Adrenal gland (tissue), 12 donors: ENCODE data around the gene UNC5C. TPM values are rescaled to one million over a fixed set of nuclear protein-coding genes. Genes with fewer than 3 reads are reported as not detected.

Source experiments
- DNase-seq, 7 donors: peaks; one replicate each; pipeline ENCODE4 v3.0.0-alpha.2; 2019 to 2020
- H3K27ac ChIP-seq, 5 donors: fragments of 200-600 bp; sonication (generic) in 4 of 5; 1 replicate in 3 of 5; 2 replicates in 2 of 5; pipeline versions ENCODE4 v1.5.1 to v1.8.0; 2016 to 2020; ENCODE audit warnings: mild to moderate bottlenecking in 1 of 5
- H3K27me3 ChIP-seq: fragments of 200-600 bp; 2 replicates; pipeline ENCODE4 v1.8.0; 2021
- H3K36me3 ChIP-seq, 2 donors: fragments of 200-600 bp; replicated peaks in 1 of 2; 1 replicate in 1 of 2; 2 replicates in 1 of 2; pipeline versions ENCODE4 v1.5.1 to v1.8.0; 2018 to 2022
- H3K4me1 ChIP-seq, 2 donors: fragments of 200-600 bp; replicated peaks in 1 of 2; 1 replicate in 1 of 2; 2 replicates in 1 of 2; pipeline versions ENCODE4 v1.5.1 to v1.8.0; 2018 to 2021
- H3K4me3 ChIP-seq, 4 donors: fragments of 200-600 bp; sonication (generic) in 3 of 4; one replicate each; pipeline ENCODE4 v1.5.1; 2016 to 2018
- H3K9me3 ChIP-seq, 3 donors: fragments of 200-600 bp; sonication (generic) in 1 of 3; replicated peaks in 1 of 3; 1 replicate in 2 of 3; 2 replicates in 1 of 3; pipeline versions ENCODE4 v1.5.1 to v1.8.0; 2016 to 2021
- CTCF ChIP-seq, 6 experiments: fragments of 450-650 bp in 4 of 6; fragments of 200-600 bp in 2 of 6; sonication (generic) in 1 of 6; IDR thresholded peaks; 1 replicate in 5 of 6; 2 replicates in 1 of 6; pipeline versions ENCODE4 v1.5.1 to v1.8.0; 2016 to 2021; ENCODE audit warnings: antibody characterized with exemption in 6 of 6, mild to moderate bottlenecking in 2 of 6, moderate library complexity in 1 of 6
- POLR2A ChIP-seq, 2 donors: fragments of 450-650 bp; IDR thresholded peaks; one replicate each; pipeline ENCODE4 v1.6.1; 2017; ENCODE audit warnings: antibody characterized with exemption in 2 of 2, mild to moderate bottlenecking in 2 of 2, moderate library complexity in 1 of 2
- WGBS, 4 donors: extraction: QIAGEN DNeasy Blood & Tissue Kit in 2 of 4; methylation state at CpG; one replicate each; pipeline versions ENCODE4 v1.1.5 to v1.1.7; 2013 to 2017; 5-methylcytosine and 5-hydroxymethylcytosine counted together
- intact Hi-C, 2 donors: fragments of 100-400 bp; cut with DNase I; formaldehyde crosslinking; loops; one replicate each; pipeline versions ENCODE4 v1.14.1 to v1.15.0; 2022 to 2023
- polyA plus RNA-seq, 3 donors: library from polyadenylated mRNA; stranded (reverse); fragments of 200-250 nt in 2 of 3; fragments of 350-450 nt in 1 of 3; fragmentation: Illumina TruSeq in 1 of 3; extraction: RNeasy Lipid Tissue Mini Kit (QIAGEN cat#74804) in 1 of 3; gene quantifications; one replicate each; pipeline ENCODE4 v1.2.3, GENCODE V29; 2013 to 2014
- total RNA-seq, 9 donors: library from RNA; depleted of rRNA in 4 of 9; stranded (reverse); fragments of >200 nt in 4 of 9; fragments of 120-200 nt in 1 of 9; fragmentation: NEBNext Ultra II Directional in 1 of 9; extraction: Animal tissue kit (Norgen Biotek cat#: 25700) in 1 of 9; gene quantifications; one replicate each; pipeline versions ENCODE4 v1.1.0 to v1.2.4, GENCODE V29; 2013 to 2023
- donor health status: healthy with polysubstance abuse.
- donor health status: Bipolar disorder and iron deficiency.
- donor health status: DM: yes; HTN: yes; CAD: no.
- donor health status: DM: no; HTN: no; CAD: no.
- donor health status: DM: no; HTN: no; CAD: no.
- donor health status: DM: yes; HTN: yes; CAD: no.

UNC5C gene
- total and polyA plus RNA-seq, 12 donors = 4.7 to 33.5 (median 23.8) TPM

GRCh38 chr4:95300304-95300703 is 248.5 kb downstream of the UNC5C start:
- H3K36me3 ChIP-seq = peaks cover 0 to 4% of the 10 kb centered on the region in 2 donors
- intact Hi-C loops = no loop called here
- no peaks in the 10 kb centered on the region for H3K4me1 ChIP-seq
- TF ChIP-seq POLR2A (IDR thresholded peaks at IDR 0.05) = no peak
- TF ChIP-seq CTCF (IDR thresholded peaks at IDR 0.05) = no peak
- 40 to 55% (median 52%) methylated on average over 1 of the region's 1 CpG for WGBS, 4 donors
- H3K4me3 ChIP-seq = no peak overlapping the region
- H3K27ac ChIP-seq = no peak overlapping the region
- no peaks in the 10 kb centered on the region for H3K9me3 ChIP-seq
- DNase-seq = no peak
- H3K27me3 ChIP-seq = no peaks in the 10 kb centered on the region

DNA sequence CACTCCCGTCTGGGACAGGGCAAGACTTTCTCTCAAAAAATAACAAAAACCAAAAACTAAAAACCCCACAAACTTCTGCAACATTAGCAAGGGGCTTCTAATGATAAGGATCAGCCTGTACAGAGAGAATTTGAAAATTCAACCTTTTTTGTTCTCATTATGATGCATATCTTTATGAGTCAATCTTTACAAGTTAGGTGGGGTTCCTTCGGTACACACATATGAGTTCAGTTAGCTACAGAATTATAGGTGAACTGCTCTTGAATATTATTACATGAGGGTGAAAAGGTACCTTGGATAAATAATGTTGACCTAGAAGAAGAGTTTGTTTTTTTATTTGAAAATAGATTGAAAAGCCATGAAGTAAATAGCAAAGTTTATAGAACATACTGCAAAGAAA is 252.7 kb downstream of the UNC5C start:
- Histone ChIP-seq H3K4me3 (no peak overlapping the region), H3K4me1 (no peaks in the 10 kb centered on the region), H3K9me3 (no peaks in the 10 kb centered on the region), H3K27ac (no peak overlapping the region), H3K36me3 (no peaks in the 10 kb centered on the region), H3K27me3 (no peaks in the 10 kb centered on the region)
- no peak for TF ChIP-seq CTCF (IDR thresholded peaks at IDR 0.05)
- no peak for TF ChIP-seq POLR2A (IDR thresholded peaks at IDR 0.05)
- no peak for DNase-seq
- intact Hi-C loops = no loop called here
- WGBS, 4 donors = 92 to 98% (median 96%) methylated on average over 2 of the region's 2 CpGs

- Histone ChIP-seq H3K9me3 (no peaks in the 10 kb centered on the region), H3K27me3 (no peaks in the 10 kb centered on the region), H3K4me3 (no peak overlapping the region), H3K36me3 (no peaks in the 10 kb centered on the region), H3K4me1 (no peaks in the 10 kb centered on the region), H3K27ac (no peak overlapping the region)
- DNase-seq = no peak
- 77 to 92% (median 86%) methylated on average over 1 of the region's 1 CpG for WGBS, 4 donors
- intact Hi-C loops = no loop called here
- TF ChIP-seq CTCF (IDR thresholded peaks at IDR 0.05) (no peak), POLR2A (IDR thresholded peaks at IDR 0.05) (no peak)
These were observed 253.6 kb downstream of the UNC5C start for GRCh38 chr4:95295157-95295556.

- TF ChIP-seq CTCF (IDR thresholded peaks at IDR 0.05) (no peak), POLR2A (IDR thresholded peaks at IDR 0.05) (no peak)
- H3K4me3 ChIP-seq = no peak overlapping the region
- 87 to 92% (median 88%) methylated on average over 4 of the region's 4 CpGs for WGBS, 4 donors
- DNase-seq = no peak
- no peaks in the 10 kb centered on the region for H3K27me3 ChIP-seq
- intact Hi-C loops = no loop called here
- peaks cover 0 to 6% of the 10 kb centered on the region in 2 donors for H3K4me1 ChIP-seq
- no peaks in the 10 kb centered on the region for H3K9me3 ChIP-seq
- no peaks in the 10 kb centered on the region for H3K36me3 ChIP-seq
- H3K27ac ChIP-seq = no peak overlapping the region
These were observed 254.5 kb downstream of the UNC5C start for GRCh38 chr4:95294321-95294720.
